ENCODE data around the gene PACSIN3. TPM values are rescaled to one million over a fixed set of nuclear protein-coding genes. Genes with fewer than 3 reads are reported as not detected.
A peak's percentile ranks its signal among the peaks of the same experiment; 100 is the strongest.

Gene PACSIN3
- total RNA-seq, 3 donors from 2014 or later, result 5.3 to 15.2 (median 5.8) TPM

- DNase-seq (no peak), ATAC-seq (peak; percentile 1 to 12)
- no peak overlapping the region for H3K4me3 Mint-ChIP-seq
- H3K4me1 Mint-ChIP-seq (ENCODE audit: low read depth), result peaks cover 3% of the 10 kb centered on the region
- H3K9me3 Mint-ChIP-seq, result no peaks in the 10 kb centered on the region
- H3K36me3 Mint-ChIP-seq (ENCODE audit: insufficient read depth), result peaks cover 4% of the 10 kb centered on the region
- no peaks in the 10 kb centered on the region for H3K27me3 Mint-ChIP-seq (ENCODE audit: low read depth)
Measured at GRCh38 chr11:47160753-47161133, 25.5 kb downstream of the PACSIN3 start.

- DNase-seq, result no peak
- Mint-ChIP-seq H3K4me3 (no peak overlapping the region), H3K9me3 (no peaks in the 10 kb centered on the region), H3K27me3 (ENCODE audit: low read depth) (no peaks in the 10 kb centered on the region), H3K4me1 (ENCODE audit: low read depth) (peaks cover 27% of the 10 kb centered on the region), H3K36me3 (ENCODE audit: insufficient read depth) (no peaks in the 10 kb centered on the region)
- no peak for ATAC-seq
Measured at GRCh38 chr11:47158242-47158641, 28.0 kb downstream of the PACSIN3 start.

- peaks cover 31% of the 10 kb centered on the region for H3K4me1 Mint-ChIP-seq (ENCODE audit: low read depth)
Measured at GRCh38 chr11:47157805-47158204, 28.4 kb downstream of the PACSIN3 start.

GRCh38 chr11:47156951-47157350 lies 29.3 kb downstream of the PACSIN3 start:
- H3K27me3 Mint-ChIP-seq (ENCODE audit: low read depth), result no peaks in the 10 kb centered on the region
- H3K36me3 Mint-ChIP-seq (ENCODE audit: insufficient read depth), result no peaks in the 10 kb centered on the region
- H3K4me3 Mint-ChIP-seq, result no peak overlapping the region
- no peak for DNase-seq
- no peak for ATAC-seq
- no peaks in the 10 kb centered on the region for H3K9me3 Mint-ChIP-seq
- peaks cover 33% of the 10 kb centered on the region for H3K4me1 Mint-ChIP-seq (ENCODE audit: low read depth)

More at GRCh38 chr11:47157805-47158204, 28.4 kb downstream of the PACSIN3 start:
- Mint-ChIP-seq H3K4me3 (no peak overlapping the region), H3K27me3 (ENCODE audit: low read depth) (no peaks in the 10 kb centered on the region), H3K9me3 (no peaks in the 10 kb centered on the region), H3K36me3 (ENCODE audit: insufficient read depth) (no peaks in the 10 kb centered on the region)
- no peak for ATAC-seq
- no peak for DNase-seq

GRCh38 chr11:47156333-47156732 lies 29.9 kb downstream of the PACSIN3 start:
- no peak for DNase-seq
- no peak overlapping the region for H3K4me3 Mint-ChIP-seq
- H3K9me3 Mint-ChIP-seq, result no peaks in the 10 kb centered on the region
- H3K36me3 Mint-ChIP-seq (ENCODE audit: insufficient read depth), result no peaks in the 10 kb centered on the region
- no peaks in the 10 kb centered on the region for H3K27me3 Mint-ChIP-seq (ENCODE audit: low read depth)
- H3K4me1 Mint-ChIP-seq (ENCODE audit: low read depth), result peaks cover 31% of the 10 kb centered on the region
- ATAC-seq, result no peak

GRCh38 chr11:47155879-47156278 lies 30.4 kb downstream of the PACSIN3 start:
- H3K27me3 Mint-ChIP-seq (ENCODE audit: low read depth), result no peaks in the 10 kb centered on the region
- H3K9me3 Mint-ChIP-seq, result no peaks in the 10 kb centered on the region
- no peak for DNase-seq
- H3K4me3 Mint-ChIP-seq, result no peak overlapping the region
- H3K36me3 Mint-ChIP-seq (ENCODE audit: insufficient read depth), result no peaks in the 10 kb centered on the region
- H3K4me1 Mint-ChIP-seq (ENCODE audit: low read depth), result peaks cover 31% of the 10 kb centered on the region
- no peak for ATAC-seq

GRCh38 chr11:47154616-47155570 lies 31.3 kb downstream of the PACSIN3 start:
- Mint-ChIP-seq H3K4me3 (peak overlapping the region; percentile 44), H3K36me3 (ENCODE audit: insufficient read depth) (no peaks in the 10 kb centered on the region), H3K9me3 (no peaks in the 10 kb centered on the region), H3K27me3 (ENCODE audit: low read depth) (no peaks in the 10 kb centered on the region), H3K4me1 (ENCODE audit: low read depth) (peaks cover 31% of the 10 kb centered on the region)
- DNase-seq (no peak), ATAC-seq (peak; percentile 49 to 54)

- Mint-ChIP-seq H3K36me3 (ENCODE audit: insufficient read depth) (peaks cover 3% of the 10 kb centered on the region), H3K9me3 (no peaks in the 10 kb centered on the region), H3K4me1 (ENCODE audit: low read depth) (peaks cover 31% of the 10 kb centered on the region), H3K27me3 (ENCODE audit: low read depth) (no peaks in the 10 kb centered on the region), H3K4me3 (no peak overlapping the region)
- ATAC-seq (peak; percentile 63 to 66), DNase-seq (peak; percentile 44)
Measured at GRCh38 chr11:47152953-47153950, 33.0 kb downstream of the PACSIN3 start.

GRCh38 chr11:47152126-47152952 lies 33.9 kb downstream of the PACSIN3 start:
- ATAC-seq (no peak), DNase-seq (no peak)
- no peak overlapping the region for H3K4me3 Mint-ChIP-seq
- H3K9me3 Mint-ChIP-seq, result no peaks in the 10 kb centered on the region
- no peaks in the 10 kb centered on the region for H3K27me3 Mint-ChIP-seq (ENCODE audit: low read depth)
- peaks cover 31% of the 10 kb centered on the region for H3K4me1 Mint-ChIP-seq (ENCODE audit: low read depth)
- H3K36me3 Mint-ChIP-seq (ENCODE audit: insufficient read depth), result peaks cover 4% of the 10 kb centered on the region

GRCh38 chr11:47149782-47150181 lies 36.5 kb downstream of the PACSIN3 start:
- peaks cover 4% of the 10 kb centered on the region for H3K36me3 Mint-ChIP-seq (ENCODE audit: insufficient read depth)
- no peaks in the 10 kb centered on the region for H3K27me3 Mint-ChIP-seq (ENCODE audit: low read depth)
- H3K9me3 Mint-ChIP-seq, result no peaks in the 10 kb centered on the region
- H3K4me3 Mint-ChIP-seq, result no peak overlapping the region
- DNase-seq (no peak), ATAC-seq (no peak)
- peaks cover 21% of the 10 kb centered on the region for H3K4me1 Mint-ChIP-seq (ENCODE audit: low read depth)

- no peaks in the 10 kb centered on the region for H3K9me3 Mint-ChIP-seq
- peaks cover 13% of the 10 kb centered on the region for H3K4me1 Mint-ChIP-seq (ENCODE audit: low read depth)
- ATAC-seq (no peak), DNase-seq (no peak)
- peaks cover 4% of the 10 kb centered on the region for H3K36me3 Mint-ChIP-seq (ENCODE audit: insufficient read depth)
- no peaks in the 10 kb centered on the region for H3K27me3 Mint-ChIP-seq (ENCODE audit: low read depth)
- no peak overlapping the region for H3K4me3 Mint-ChIP-seq
Measured at GRCh38 chr11:47148903-47149531, 37.2 kb downstream of the PACSIN3 start.

- H3K4me1 Mint-ChIP-seq (ENCODE audit: low read depth), result peaks cover 6% of the 10 kb centered on the region
- no peak overlapping the region for H3K4me3 Mint-ChIP-seq
- H3K27me3 Mint-ChIP-seq (ENCODE audit: low read depth), result no peaks in the 10 kb centered on the region
- ATAC-seq, result no peak
- DNase-seq, result no peak
- H3K36me3 Mint-ChIP-seq (ENCODE audit: insufficient read depth), result peaks cover 4% of the 10 kb centered on the region
- H3K9me3 Mint-ChIP-seq, result no peaks in the 10 kb centered on the region
Measured at GRCh38 chr11:47148270-47148669, 38.0 kb downstream of the PACSIN3 start.

- ATAC-seq (no peak), DNase-seq (no peak)
- Mint-ChIP-seq H3K4me1 (ENCODE audit: low read depth) (peaks cover 2% of the 10 kb centered on the region), H3K27me3 (ENCODE audit: low read depth) (no peaks in the 10 kb centered on the region), H3K9me3 (no peaks in the 10 kb centered on the region), H3K4me3 (no peak overlapping the region), H3K36me3 (ENCODE audit: insufficient read depth) (peaks cover 4% of the 10 kb centered on the region)
Measured at GRCh38 chr11:47147681-47148080, 38.6 kb downstream of the PACSIN3 start.
